Inferior parietal cortex (tissue), 1 donor: ENCODE data around the gene REXO1.

ENCODE experiments used
- DNase-seq: peaks from one replicate; pipeline ENCODE4 v3.0.0-alpha.2; 2016; ENCODE audit errors: extremely low spot score

The REXO1 gene

DNA sequence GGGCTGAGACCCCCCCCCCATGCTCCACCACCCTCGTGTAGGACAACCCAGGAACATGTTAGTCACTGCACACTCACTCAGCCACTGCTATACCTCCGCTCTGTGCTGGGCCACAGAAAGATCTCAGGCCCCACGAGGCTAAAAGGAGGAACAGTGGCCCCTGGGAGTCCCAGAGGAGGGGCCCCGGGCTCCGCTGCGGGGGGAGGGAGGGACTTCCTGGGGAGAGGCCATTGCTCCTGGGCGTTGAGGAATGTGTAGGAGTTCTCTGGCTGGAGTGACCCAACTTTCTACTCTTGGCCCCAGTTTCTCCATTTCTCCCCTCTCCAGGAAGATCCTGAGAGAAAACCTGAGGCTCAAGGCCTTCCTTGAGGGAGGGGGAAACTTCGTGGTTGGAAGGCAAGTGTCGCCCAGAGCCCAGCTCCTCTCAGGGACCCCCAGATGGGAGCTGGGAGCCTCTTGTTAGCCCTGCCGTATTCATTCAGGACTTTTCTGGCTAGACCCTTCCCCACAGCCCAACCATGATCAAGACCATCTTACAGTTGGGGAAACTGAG, 81.4 kb downstream of the REXO1 start:
- no peak for DNase-seq

GRCh38 chr19:1765904-1766799, 82.1 kb downstream of the REXO1 start:
- no peak for DNase-seq
